GM19397 (cell line): ENCODE data around the gene GALNS.
A peak's percentile ranks its signal among the peaks of the same experiment; 100 is the strongest.
"Not testable (repeated sequence)": the region's sequence is repeated elsewhere in the genome, so short reads cannot be mapped to it uniquely, and the experiment has no call there.

Experiments
- ATAC-seq: cut with Tn5 transposase; IDR thresholded peaks from one replicate; pipeline ENCODE4 v1.9.1; 2021; ENCODE audit warnings: mild to moderate bottlenecking, moderate library complexity; ENCODE audit not compliant: unreplicated experiment

Gene GALNS

DNA sequence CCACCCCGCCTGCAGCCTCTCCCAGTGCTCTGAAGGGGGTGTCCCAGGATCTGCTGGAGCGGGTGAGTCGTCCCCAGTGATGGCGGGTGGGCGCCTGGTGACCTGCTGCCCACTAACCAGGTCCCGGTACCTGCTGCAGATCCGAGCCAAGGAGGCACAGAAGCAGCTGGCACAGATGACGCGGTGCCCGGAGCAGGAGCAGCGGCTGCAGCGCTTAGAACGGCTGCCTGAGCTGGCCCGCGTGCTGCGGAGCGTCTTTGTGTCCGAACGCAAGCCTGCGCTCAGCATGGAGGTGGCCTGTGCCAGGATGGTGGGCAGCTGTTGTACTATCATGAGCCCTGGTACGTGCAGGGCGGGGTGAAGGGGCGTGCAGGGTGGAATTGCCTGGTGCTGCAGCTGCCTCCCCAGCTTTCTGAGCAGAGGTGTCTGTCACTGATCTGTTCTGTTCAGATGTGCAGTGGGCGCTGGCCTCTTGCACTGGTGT is 49.6 kb downstream of the GALNS start:
- ATAC-seq, result no peak

DNA sequence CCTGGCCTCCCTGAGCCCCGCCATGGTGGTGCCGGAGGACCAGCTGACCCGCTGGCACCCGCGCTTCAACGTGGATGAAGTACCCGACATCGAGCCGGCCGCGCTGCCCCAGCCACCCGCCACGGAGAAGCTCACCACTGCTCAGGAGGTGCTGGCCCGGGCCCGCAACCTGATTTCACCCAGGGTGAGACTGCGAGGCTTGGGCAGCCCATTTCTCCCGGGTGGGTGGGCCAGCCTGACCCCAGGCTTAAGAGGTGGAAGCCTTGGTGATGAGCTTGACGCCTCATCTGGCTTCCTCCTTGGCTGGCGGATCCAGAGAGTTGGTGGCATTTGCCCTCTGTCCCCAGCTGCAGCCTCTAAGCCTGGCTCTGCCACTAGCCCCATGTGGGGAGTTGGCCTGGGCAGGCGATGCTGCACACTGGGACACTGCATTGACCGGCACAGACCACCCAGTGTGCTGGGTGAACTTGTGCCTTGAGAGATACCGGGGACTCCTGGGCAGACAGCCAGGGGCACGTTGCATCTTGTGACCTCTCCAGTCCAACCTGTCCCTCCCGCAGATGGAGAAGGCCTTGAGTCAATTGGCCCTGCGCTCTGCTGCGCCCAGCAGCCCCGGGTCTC is 50.1 kb downstream of the GALNS start:
- no peak for ATAC-seq

DNA sequence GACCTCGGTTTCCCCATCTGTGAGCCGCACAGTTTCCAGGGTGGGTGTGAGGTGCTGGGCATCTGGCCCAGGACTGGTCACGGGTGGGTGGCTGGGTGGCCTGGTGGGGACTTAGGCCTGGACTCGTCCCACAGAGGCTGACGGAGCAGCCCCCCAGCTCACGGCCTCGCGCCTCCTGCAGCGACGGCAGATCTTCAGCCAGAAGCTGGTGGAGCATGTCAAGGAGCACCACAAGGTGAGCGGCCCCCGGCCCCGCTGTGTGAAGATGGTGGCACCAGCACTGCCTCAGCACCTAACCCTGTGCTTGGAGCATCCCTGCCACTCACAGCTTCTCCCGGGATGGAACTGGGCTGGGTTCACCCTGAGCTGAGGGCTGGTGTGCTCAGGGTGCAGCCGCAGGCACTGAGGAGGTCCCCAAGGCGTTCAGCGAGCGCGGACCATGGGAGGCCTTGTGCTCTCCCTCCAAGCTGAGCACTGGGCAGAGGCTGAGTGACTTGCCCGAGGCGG is 50.8 kb downstream of the GALNS start:
- ATAC-seq, result no peak

DNA sequence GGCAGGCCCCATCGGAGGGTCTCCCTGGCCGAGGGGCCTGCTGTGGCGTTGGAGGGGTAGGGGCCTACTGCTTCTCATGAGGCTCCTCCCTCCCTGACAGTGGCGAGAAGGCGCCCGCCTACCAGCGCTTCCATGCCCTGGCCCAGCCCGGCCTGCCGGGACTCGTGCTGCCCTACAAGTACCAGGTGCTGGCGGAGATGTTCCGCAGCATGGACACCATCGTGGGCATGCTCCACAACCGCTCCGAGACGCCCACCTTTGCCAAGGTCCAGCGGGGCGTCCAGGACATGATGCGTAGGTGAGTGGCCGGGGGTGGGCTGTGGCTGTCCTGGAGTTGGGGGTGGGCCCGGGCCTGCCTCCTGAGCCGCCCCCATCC is 51.4 kb downstream of the GALNS start:
- ATAC-seq, result no peak

DNA sequence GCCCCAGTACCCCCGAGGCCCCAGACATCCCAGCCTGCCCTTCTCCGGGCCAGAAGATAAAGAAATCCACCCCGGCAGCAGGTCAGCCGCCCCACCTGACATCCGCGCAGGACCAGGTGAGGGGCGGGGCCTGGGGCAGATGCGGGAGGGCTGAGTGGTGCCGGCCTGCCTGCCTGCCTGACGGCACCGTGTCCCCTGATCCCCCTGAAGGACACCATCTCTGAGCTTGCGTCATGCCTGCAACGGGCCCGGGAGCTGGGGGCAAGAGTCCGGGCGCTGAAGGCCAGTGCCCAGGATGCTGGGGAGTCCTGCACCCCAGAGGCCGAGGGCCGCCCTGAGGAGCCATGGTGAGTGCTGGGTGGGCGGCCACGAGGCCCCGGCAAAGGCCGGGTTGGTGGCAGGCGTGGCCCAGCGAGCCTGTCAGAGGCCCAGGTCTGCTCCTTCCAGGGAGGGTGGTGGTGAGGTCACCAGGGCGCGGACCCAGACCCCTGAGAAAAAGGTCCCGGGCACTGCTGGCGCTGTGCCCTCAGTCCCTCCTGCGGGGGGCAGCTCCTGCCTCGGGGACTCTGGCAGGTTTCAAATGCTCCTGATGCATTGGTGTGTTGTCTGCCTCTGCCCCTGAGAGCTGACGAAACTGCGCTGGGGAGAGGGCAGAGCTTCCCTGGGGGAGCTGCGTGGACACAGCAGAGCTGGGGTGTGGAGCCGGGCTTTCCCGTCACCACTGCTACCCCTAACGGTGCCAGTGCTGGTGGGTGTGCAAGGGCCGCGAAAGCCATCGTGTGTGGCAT is 52.0 kb downstream of the GALNS start:
- ATAC-seq, result no peak

DNA sequence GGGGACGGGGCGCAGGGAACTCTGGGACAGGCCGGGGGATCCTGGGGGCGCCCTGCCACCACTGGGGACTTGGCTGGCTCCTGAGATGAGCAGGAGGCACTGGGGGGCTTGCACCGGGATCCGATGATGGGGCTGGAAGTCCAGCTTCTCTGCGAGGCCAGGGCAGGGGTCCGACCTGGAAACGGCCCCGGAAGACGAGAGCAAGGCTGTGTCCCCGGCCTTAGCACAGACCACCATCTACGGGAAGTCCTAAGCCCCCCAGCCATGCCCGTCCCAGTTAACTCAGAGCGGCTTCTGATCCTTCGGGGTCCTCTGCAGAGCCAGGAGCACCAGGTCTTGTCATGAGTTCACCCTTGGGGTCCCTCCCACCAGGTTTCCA is 52.6 kb downstream of the GALNS start:
- no peak for ATAC-seq

DNA sequence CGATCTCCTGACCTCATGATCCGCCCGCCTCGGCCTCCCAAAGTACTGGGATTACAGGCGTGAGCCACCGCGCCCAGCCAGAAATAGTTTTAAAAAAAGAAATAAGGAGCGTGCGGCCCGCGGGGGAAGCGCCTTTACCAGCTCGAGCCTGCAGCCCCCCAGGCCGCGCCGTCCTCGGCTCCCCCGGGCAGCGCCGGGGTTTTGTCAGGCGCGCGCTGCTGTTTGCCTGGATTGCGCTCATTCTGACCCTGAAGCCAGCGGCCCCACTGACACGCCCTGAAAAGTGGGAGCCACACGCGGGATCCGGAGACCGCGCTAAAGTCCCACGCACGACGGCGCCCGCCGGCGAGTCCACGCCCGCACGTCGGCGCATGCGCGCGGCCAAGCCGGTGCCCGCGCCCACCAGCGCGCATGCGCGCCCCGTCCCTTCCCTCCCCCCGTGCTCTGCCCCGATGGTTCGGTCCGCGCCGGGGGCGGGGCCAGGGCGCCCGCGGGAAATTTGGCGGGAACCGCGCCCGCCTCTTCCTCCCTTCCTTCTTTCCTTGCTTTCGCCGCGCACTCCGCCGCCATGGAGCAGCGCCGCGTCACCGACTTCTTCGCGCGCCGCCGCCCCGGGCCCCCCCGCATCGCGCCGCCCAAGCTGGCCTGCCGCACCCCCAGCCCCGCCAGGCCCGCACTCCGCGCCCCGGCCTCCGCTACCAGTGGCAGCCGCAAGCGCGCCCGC is 53.3 kb downstream of the GALNS start, which contains the start of gene CDT1:
TSS of gene CDT1 (plus strand) at position 526 of the 724 bp plus-strand sequence. CDS start at position 569, 43 bp downstream.
- peak; percentile 60 for ATAC-seq

DNA sequence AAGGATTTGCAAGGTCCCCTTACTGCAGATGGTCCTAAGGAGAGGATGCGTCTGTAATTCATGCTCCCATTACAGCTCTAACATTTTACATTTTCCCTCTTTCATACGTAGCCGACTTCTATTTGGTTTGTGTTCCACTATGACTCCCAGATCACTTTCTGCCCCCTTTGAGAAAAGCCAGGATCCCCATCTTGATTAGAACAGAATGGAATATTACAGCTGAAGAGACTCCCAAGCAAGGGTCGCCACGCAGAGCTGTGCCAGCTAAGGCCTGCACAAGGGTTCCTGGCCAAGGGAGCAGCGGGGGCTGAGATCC is 56.5 kb downstream of the GALNS start:
- ATAC-seq, result no peak

DNA sequence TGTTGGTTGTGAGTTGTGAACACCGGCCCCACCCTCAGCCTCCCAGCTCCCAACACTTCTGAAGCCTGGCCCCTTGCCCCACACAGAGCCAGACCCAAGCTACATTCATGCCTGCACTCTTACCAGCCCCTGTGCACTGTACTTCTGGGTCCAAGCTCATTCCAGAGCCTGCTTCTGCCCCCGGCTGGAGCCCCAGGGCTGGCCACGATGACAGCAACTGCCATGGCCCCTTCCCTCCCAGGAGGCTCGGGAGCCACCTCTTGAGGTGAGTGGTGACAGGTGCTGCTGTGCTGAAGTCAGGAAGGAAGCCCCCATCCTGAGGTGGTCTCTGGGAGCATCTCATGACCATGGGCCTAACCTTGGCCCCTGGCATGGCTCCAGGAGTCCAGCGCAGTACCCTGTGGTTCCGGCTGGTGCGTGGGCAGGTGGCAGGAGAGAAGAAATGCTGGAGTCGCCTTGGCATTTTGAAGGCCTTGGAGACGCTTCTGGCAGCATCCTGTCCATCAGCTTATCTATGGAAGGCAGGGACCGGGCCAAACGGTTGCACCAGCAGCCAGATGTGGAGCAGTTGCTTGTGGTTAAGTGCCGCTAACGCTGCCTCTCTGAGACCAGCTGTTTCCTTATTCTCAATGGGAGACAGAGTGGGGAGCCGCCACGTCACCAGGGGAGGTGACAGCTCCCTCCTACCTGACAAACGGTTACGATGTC is 57.0 kb downstream of the GALNS start:
- no peak for ATAC-seq

DNA sequence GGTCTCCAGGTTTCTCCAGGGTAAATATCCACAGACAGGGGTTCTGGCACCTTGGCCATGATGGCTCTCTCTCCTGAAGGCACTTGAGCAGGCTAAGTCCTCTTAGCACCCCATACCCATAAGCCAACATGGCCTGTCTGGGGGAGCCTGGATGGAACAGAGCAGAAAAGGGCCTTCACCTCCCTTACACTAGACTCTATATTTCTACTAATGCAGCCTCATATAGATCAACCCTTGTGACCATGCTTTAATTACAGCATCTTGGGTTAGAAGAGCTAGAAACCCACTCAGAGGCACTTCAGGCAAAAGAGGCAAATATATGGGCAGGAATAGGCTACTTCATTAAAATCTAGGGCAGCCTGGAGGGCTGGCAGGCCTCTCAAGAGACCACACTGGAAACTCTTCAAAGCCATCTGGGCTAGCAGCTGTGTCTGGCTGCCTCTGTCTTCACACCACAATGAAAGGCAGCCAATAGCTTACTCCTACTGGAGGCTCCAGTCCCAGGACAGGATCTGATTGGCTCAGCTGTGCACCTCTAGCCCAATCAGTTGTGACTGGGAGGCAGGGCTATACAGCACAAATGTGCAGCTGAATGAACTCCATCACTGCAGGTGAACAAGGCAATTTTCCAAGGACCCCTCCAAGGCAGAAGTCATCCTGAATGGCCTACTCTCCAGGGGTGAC is 57.8 kb downstream of the GALNS start:
- no peak for ATAC-seq

DNA sequence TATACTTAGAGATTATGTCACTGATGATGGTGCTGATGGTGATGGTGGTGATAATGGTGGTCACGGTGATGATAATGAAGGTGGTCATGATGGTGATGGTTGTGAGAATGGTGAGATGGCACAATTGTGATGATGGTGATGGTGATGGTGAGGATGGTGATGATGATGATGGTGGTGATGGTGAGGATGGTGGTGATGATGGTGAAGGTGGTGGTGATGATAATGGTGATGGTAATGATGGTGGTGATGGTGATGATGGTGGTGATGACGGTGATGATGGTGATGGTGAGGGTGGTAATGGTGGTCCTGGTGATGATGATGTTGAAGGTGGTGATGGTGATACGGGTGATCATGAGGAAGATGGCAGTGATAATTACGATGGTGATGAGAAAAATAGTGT is 58.7 kb downstream of the GALNS start:
- ATAC-seq, result no peak

DNA sequence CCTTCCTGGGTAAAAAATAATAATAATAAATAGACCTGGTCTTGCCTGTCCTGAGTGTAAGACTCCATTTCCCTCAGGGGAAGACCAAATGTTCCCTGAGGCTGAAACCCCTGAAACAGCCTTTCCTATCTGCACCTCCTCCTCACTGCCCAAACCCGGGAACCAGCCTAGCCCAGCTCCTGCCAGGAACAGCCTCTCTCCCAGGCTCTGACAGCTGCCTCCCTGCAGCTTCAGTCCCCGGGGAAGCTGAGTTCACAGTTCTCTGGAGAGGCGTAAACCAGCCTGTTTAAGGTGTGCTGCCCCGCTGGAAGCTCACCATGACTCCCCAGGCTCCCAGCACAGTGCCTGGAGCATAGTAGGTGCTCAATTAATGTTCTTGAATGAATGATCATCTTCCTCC is 60.5 kb downstream of the GALNS start:
- no peak for ATAC-seq

DNA sequence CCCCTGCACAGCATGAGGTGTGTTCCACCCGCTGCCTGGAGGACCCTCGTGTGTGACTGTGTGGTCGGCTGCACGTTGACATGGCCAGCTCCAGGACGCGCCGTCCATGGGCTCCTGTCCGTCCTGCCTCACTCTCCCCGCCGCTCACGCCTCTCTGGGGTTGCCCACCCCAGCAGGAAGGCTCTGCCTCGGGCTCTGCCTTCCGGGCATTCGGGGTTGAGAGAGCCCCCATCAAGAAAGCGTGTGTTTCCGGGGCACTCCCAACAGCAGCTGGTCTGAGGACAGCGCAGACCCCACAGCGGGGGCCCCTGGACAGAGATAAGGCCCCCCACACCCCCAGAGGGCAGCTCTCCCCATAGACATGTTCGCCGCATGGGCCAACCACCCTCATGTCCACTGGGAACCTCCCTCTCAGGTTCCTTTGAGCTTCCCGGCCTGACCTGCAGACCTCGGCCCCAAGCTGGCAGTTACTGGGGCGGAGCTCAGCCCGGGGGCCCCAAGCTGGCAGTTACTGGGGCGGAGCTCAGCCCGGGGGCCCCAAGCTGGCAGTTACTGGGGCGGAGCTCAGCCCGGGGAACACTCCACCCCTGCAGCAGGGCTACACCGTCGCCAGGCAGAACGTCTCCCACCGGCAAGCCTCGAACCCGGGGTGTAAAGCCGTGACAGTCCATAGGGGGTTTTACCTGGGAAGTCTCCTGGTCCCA is 63.3 kb downstream of the GALNS start:
- ATAC-seq, result no peak

DNA sequence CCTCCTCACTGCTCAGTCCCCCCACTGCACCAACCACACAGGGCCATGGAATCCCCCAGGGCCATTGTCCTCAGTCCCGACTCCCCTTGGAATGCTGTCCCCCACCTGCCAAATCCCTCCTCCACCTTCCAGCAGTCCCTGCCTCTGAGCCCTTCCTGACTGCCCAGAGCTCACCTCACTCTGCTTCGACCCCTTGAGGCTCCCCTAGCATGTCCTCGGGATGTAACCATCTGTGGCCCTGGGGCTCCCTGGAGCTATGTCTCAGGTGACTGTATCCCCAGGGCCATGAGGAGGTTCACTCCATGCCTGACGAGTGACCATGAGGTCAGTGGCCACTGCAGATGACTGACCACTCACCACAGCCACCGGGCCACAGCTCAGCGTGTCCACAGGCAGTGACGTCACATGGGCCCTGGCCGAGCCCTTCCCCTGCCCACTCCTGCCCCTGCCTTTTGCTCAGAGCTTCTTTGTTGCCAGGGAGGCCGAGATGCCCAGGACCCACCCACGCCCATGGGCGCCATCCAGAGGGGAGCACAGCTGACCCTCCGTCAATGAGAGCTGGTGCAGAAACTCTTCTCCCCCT is 64.0 kb downstream of the GALNS start:
- ATAC-seq, result no peak

DNA sequence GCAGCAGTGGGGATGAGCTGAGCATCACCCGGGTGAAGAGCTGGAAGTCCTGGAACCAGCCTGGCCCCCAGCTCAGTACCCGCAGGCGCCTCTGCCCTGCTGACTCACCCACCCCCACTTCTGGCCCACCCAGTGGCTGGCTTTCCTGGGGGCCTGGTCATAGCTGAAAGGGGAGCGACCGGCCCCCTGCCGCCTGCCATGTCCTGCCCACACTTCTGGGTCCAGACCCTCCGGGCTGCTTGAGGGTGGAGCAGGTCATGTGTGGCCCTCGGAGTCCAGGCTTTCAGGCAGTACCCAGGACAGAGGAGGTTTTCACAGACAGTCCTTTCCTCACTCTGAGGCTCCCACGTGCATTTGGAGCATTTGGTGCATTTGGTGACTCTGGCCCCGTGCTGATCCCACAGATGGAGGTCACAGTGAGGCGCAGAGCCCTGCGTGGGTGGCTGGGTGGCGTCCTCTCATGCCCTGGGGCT is 64.6 kb downstream of the GALNS start:
- no peak for ATAC-seq

DNA sequence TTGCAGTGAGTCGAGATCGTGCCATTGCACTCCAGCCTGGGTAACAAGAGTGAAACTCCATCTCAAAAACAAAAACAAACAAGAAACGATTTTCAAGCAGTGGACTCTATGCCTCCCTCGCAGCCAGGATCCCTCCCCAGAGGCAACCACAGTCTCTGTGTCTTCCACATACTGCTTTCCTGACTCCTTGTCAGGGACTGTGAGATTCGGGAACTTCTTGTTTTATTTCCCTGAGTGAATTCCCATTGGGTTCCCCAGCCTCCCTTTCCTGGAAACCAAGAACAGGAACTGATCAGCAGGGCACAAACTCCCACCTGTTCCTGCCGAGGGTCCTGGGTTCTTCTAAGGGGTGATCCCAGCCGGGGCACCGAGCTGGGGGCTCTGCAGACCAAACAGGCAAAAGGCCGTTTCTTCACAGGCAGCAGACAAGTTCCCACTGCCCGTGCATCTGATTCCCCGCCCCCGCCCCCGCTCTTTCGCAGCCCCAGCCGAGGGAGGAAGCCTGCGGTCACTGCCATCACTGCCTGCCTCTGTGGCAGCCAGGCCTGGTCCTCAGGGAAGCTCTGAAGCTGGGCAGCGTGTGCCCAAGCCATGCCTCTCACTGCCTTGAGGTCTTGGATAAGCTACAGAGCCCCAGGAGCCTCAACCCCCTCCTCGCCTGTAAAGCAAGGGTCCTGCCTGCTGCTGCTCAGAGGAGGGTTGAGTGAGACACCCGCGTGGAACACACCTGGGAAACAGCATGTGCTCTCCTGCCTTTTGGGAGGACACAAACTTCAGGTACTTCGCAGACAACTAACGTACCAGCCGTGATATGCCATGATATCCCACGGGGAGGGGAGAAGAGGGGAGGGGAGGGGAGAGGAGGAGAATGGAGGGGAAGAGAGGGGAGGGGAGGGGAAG is 66.2 kb downstream of the GALNS start:
- ATAC-seq, result no peak

DNA sequence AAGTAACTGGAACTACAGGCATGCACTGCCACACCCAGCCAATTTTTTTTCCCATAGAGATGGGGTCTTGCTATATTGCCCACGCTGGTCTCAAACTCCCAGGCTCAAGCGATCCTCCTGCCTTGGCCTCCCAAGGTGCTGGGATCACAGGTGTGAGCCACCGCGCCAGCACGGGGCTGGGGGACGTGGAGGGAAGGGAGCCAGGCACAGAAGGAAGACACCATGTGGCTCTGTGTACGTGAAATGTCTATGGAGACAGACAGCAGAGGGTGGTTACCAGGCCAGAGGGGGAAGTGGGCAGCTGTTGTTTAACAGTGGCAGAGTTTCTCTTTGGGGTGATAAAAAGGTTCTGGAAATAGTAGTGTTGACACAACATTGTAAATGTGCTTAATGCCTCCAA is 67.2 kb downstream of the GALNS start:
- no peak for ATAC-seq

DNA sequence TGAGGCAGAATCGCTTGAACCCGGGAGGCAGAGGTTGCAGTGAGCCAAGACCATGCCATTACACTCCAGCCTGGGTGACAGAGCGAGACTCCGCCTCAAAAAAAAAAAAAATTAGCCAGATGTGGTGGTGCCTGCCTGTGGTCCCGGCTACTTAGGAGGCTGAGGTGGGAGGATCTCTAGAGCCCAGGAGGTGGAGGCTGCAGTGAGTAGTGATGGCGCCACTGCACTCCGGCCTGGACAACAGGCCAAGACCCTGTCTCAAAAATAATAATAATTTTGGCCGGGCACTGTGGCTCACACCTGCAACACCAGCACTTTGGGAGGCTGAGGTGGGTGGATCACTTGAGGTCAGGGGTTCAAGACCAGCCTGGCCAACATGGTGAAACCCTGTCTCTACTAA is 68.0 kb downstream of the GALNS start:
- not testable (repeated sequence) for ATAC-seq
